IPS DF 4.7 (cell line): ENCODE results near the gene ZNF225.
A peak's percentile ranks its signal among the peaks of the same experiment; 100 is the strongest.
"Not testable (repeated sequence)": the region's sequence is repeated elsewhere in the genome, so short reads cannot be mapped to it uniquely, and the experiment has no call there.

ENCODE experiments used
- DNase-seq: peaks from one replicate; pipeline ENCODE4 v3.0.0-alpha.2; 2013; ENCODE audit warnings: low spot score; ENCODE audit errors: extremely low read depth

ZNF225 gene

GRCh38 chr19:44156475-44156874 lies 43.3 kb downstream of the ZNF225 start:
- no peak for DNase-seq

- no peak for DNase-seq
Measured at GRCh38 chr19:44163789-44164188, 50.6 kb downstream of the ZNF225 start.

GRCh38 chr19:44164327-44164672 lies 51.1 kb downstream of the ZNF225 start:
- no peak for DNase-seq

GRCh38 chr19:44164673-44165512 lies 51.7 kb downstream of the ZNF225 start, which contains the start of gene ZNF226:
ZNF226 (plus strand) TSS chr19:44165100; CDS start chr19:44170081, 4,981 bp downstream.
- peak; percentile 98 for DNase-seq

- DNase-seq: not testable (repeated sequence)
Measured at GRCh38 chr19:44170660-44171059, 57.5 kb downstream of the ZNF225 start.

- DNase-seq: no peak
Measured at GRCh38 chr19:44176590-44176989, 63.4 kb downstream of the ZNF225 start.

GRCh38 chr19:44180968-44181367 lies 67.8 kb downstream of the ZNF225 start:
- DNase-seq: no peak

GRCh38 chr19:44182145-44182544 lies 68.9 kb downstream of the ZNF225 start:
- no peak for DNase-seq
